Measurements from ENCODE around the gene NPHP3. TPM values are rescaled to one million over a fixed set of nuclear protein-coding genes. Genes with fewer than 3 reads are reported as not detected.
"Not testable (repeated sequence)": the region's sequence is repeated elsewhere in the genome, so short reads cannot be mapped to it uniquely, and the experiment has no call there.

NPHP3 gene
- total RNA-seq, 1 donor from 2014 or later: 23.2 TPM

DNA sequence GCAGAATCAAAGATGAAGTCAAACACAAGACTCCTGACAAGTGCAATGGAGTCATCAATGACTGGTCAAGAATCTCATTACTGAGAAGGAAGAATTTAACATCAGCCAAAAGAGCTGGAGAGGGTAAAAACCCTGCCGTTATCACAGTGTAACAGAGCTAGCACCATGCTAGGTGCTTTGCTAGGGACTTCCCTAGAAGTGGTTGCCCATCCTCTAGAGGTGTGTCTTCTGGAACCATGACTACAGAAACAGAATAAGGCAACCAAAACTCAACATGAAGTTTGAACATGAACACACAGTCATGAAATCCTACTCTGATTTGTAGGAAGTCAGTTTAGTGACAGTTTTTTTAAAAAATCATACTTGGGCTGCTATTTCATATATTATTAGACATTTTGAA, 72.1 kb downstream of the NPHP3 start:
- H3K36me3 Mint-ChIP-seq (ENCODE audit: low read depth): no peaks in the 10 kb centered on the region
- TF ChIP-seq CTCF (IDR thresholded peaks at IDR 0.05): no peak
- no peak overlapping the region for H3K27ac Mint-ChIP-seq
- H3K9me3 Mint-ChIP-seq: no peaks in the 10 kb centered on the region
- peaks cover 10% of the 10 kb centered on the region for H3K4me1 Mint-ChIP-seq
- POLR2A ChIA-PET: no interaction called here
- CTCF ChIA-PET: no interaction called here
- no peaks in the 10 kb centered on the region for H3K27me3 Mint-ChIP-seq
- DNase-seq: no peak
- no peak overlapping the region for H3K4me3 Mint-ChIP-seq
- intact Hi-C loops (cut with micrococcal nuclease): no loop called here
- no peak for ATAC-seq (ENCODE audit: low read depth)

GRCh38 chr3:132645058-132645457, 77.2 kb downstream of the NPHP3 start:
- peaks cover 11% of the 10 kb centered on the region for H3K36me3 Mint-ChIP-seq (ENCODE audit: low read depth)
- H3K4me1 Mint-ChIP-seq: peaks cover 10% of the 10 kb centered on the region
- no peak overlapping the region for H3K4me3 Mint-ChIP-seq
- H3K27me3 Mint-ChIP-seq: no peaks in the 10 kb centered on the region
- intact Hi-C loops (cut with micrococcal nuclease): loop anchor here (10.0 kb wide), 2 partner anchors 380 to 610 kb away; partner anchors contain the start of gene CPNE4
- POLR2A ChIA-PET: no interaction called here
- H3K9me3 Mint-ChIP-seq: no peaks in the 10 kb centered on the region
- CTCF ChIA-PET: interaction anchor here (1.2 kb wide), 1 partner anchor 109 kb away, joined by 3 read pairs; no protein-coding TSS in a partner anchor
- TF ChIP-seq CTCF (IDR thresholded peaks at IDR 0.05): no peak
- no peak overlapping the region for H3K27ac Mint-ChIP-seq
- DNase-seq: no peak
- ATAC-seq (ENCODE audit: low read depth): no peak

DNA sequence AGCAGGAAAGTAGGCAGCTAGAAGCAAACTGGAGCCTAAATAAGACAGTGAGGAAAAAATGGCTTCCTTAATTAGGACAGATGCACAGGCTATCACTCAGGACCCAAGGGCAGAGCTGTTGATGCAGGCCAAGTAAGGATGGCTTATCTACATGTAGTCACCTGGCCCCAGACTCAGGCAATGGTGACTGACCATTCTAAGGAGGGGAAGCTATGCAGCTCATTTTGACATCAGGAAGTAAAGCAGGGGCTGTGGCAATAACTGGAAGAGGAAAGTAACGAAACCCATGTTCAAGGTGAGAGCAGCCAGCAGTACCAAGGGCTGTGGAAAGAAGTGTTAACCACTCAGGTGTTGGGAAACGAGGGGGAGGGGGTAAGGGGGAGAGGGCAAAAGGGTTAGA, 78.8 kb downstream of the NPHP3 start:
- no peaks in the 10 kb centered on the region for H3K9me3 Mint-ChIP-seq
- DNase-seq: no peak
- H3K27me3 Mint-ChIP-seq: no peaks in the 10 kb centered on the region
- H3K27ac Mint-ChIP-seq: no peak overlapping the region
- intact Hi-C loops (cut with micrococcal nuclease): loop anchor here (10.0 kb wide), 2 partner anchors 379 to 609 kb away; partner anchors contain the start of gene CPNE4
- peaks cover 10% of the 10 kb centered on the region for H3K4me1 Mint-ChIP-seq
- ChIA-PET POLR2A (no interaction called here), CTCF (interaction anchor here (0.7 to 3.9 kb wide), 5 partner anchors 10 to 292 kb away, joined by 3 to 61 read pairs (median 3); no protein-coding TSS in a partner anchor)
- ATAC-seq (ENCODE audit: low read depth): no peak
- no peak overlapping the region for H3K4me3 Mint-ChIP-seq
- no peak for TF ChIP-seq CTCF (IDR thresholded peaks at IDR 0.05)
- peaks cover 20% of the 10 kb centered on the region for H3K36me3 Mint-ChIP-seq (ENCODE audit: low read depth)

DNA sequence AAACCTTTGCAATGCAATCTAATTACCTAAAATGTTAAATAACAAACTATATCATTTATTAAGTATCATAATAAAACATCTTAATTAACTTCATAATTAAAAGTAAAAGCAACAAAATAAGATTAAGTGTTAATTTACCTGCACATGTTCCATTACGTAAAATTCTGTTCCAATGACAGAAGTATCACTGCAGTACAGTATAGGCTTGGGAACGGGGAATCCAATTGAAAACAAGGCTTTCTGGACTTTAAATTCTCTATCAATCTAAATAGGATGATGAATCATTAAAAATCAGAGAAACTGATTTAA, 79.7 kb downstream of the NPHP3 start:
- POLR2A ChIA-PET: no interaction called here
- Mint-ChIP-seq H3K4me1 (peaks cover 7% of the 10 kb centered on the region), H3K4me3 (no peak overlapping the region), H3K27ac (no peak overlapping the region), H3K27me3 (no peaks in the 10 kb centered on the region), H3K36me3 (ENCODE audit: low read depth) (peaks cover 24% of the 10 kb centered on the region), H3K9me3 (no peaks in the 10 kb centered on the region)
- ATAC-seq (ENCODE audit: low read depth): no peak
- no peak for TF ChIP-seq CTCF (IDR thresholded peaks at IDR 0.05)
- CTCF ChIA-PET: interaction anchor here (0.7 to 3.9 kb wide), 7 partner anchors 11 to 291 kb away, joined by 3 to 61 read pairs (median 4); partner anchors contain the start of gene ACAD11
- DNase-seq: no peak
- intact Hi-C loops (cut with micrococcal nuclease): loop anchor here (1.0 to 10.0 kb wide), 4 partner anchors 106 to 608 kb away; partner anchors contain the start of gene CPNE4

DNA sequence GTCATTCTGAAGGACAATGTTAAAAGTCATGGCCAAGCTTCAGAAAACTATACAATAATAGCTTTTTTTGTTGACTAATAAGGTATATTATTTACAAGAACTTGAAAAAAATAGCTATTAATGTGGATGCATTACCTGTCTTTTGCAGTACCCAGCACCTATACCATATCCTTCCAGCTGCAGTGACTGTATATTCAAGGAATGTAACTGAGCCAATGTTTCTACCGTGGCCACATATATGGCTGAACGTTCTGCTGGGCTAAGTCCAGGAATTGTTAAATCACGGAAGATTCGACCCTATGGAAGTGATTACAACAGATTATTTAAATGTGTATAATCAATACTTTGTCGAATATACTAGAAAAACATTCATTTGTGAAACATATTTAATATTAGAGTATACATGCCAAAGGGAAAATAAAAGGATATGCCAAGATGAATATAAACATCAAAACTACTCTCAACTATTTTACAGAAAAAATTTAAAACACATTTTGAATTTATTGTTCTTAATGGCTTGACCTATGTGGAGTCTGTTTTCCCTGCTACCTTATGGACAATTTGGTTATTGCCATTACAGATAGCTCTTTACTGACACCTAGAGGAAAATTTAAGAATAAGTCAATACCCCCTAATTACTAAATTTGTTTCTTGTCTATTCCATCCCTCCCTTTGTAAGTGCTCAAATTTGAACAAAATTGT, 80.2 kb downstream of the NPHP3 start:
- POLR2A ChIA-PET: no interaction called here

DNA sequence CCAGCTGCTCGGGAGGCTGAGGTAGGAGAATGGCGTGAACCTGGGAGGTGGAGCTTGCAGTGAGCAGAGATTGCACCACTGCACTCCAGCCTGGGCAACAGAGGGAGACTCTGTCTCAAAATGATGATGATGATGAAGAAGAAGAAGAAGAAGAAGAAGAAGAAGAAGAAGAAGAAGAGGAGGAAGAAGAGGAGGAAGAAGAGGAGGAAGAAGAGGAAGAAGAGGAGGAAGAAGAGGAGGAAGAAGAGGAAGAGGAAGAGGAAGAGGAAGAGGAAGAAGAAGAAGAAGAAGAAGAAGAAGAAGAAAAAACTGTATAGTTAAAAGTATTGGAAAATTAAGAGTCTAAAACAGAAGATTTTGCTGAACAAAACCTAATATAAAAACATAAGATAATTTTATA, 80.8 kb downstream of the NPHP3 start:
- intact Hi-C loops (cut with micrococcal nuclease): loop anchor here (10.0 kb wide), 2 partner anchors 377 to 607 kb away; partner anchors contain the start of gene CPNE4
- H3K27me3 Mint-ChIP-seq; H3K9me3 Mint-ChIP-seq; POLR2A ChIA-PET; H3K4me1 Mint-ChIP-seq; ATAC-seq (ENCODE audit: low read depth); H3K4me3 Mint-ChIP-seq; DNase-seq; H3K27ac Mint-ChIP-seq: not testable (repeated sequence)
- CTCF ChIA-PET: interaction anchor here (0.6 to 3.9 kb wide), 8 partner anchors 10 to 289 kb away, joined by 3 to 61 read pairs (median 4); no protein-coding TSS in a partner anchor
- H3K36me3 Mint-ChIP-seq (ENCODE audit: low read depth): peaks cover 30% of the 10 kb centered on the region

More for the DNA sequence above, 80.2 kb downstream of the NPHP3 start:
- intact Hi-C loops (cut with micrococcal nuclease): loop anchor here (1.0 to 10.0 kb wide), 4 partner anchors 106 to 607 kb away; partner anchors contain the start of gene CPNE4
- no peak overlapping the region for H3K27ac Mint-ChIP-seq
- peaks cover 27% of the 10 kb centered on the region for H3K36me3 Mint-ChIP-seq (ENCODE audit: low read depth)
- TF ChIP-seq CTCF (IDR thresholded peaks at IDR 0.05): peak; percentile 97
- H3K4me3 Mint-ChIP-seq: no peak overlapping the region
- H3K4me1 Mint-ChIP-seq: peaks cover 3% of the 10 kb centered on the region
- H3K9me3 Mint-ChIP-seq: no peaks in the 10 kb centered on the region
- ATAC-seq (ENCODE audit: low read depth) (no peak), DNase-seq (no peak)
- CTCF ChIA-PET: interaction anchor here (0.6 to 3.9 kb wide), 9 partner anchors 11 to 290 kb away, joined by 3 to 61 read pairs (median 4); partner anchors contain the start of gene ACAD11
- no peaks in the 10 kb centered on the region for H3K27me3 Mint-ChIP-seq

All from activated B cell treated with CpG ODN at 0.5 μM for 24 hours (primary cell).